RKO (cell line): ENCODE results near the gene PHF12.

Experiments
- DNase-seq: peaks from one replicate; pipeline ENCODE4 v3.0.0-alpha.2; 2016; ENCODE audit warnings: low spot score

PHF12 gene

GRCh38 chr17:28951428-28951990, at the start of gene PHF12:
PHF12 (minus strand) TSS chr17:28951518; CDS start chr17:28950960, 558 bp downstream.
- peak; percentile 100 for DNase-seq

- DNase-seq: no peak
Measured at GRCh38 chr17:29000973-29001372, 49.7 kb upstream of the PHF12 start.

- DNase-seq: no peak
Measured at GRCh38 chr17:28999206-28999605, 47.9 kb upstream of the PHF12 start.

GRCh38 chr17:28997806-28998205, 46.5 kb upstream of the PHF12 start:
- DNase-seq: no peak

- DNase-seq: no peak
Measured at GRCh38 chr17:28996554-28997096, 45.3 kb upstream of the PHF12 start.

- DNase-seq: no peak
Measured at GRCh38 chr17:28993645-28994426, 42.5 kb upstream of the PHF12 start.

- no peak for DNase-seq
Measured at GRCh38 chr17:28992625-28993600, 41.6 kb upstream of the PHF12 start.

GRCh38 chr17:28992185-28992584, 40.9 kb upstream of the PHF12 start:
- DNase-seq: no peak

GRCh38 chr17:28991779-28992178, 40.5 kb upstream of the PHF12 start:
- no peak for DNase-seq

GRCh38 chr17:28989028-28989427, 37.7 kb upstream of the PHF12 start:
- no peak for DNase-seq

- DNase-seq: no peak
Measured at GRCh38 chr17:28988475-28988874, 37.2 kb upstream of the PHF12 start.

GRCh38 chr17:28986714-28987655, 35.7 kb upstream of the PHF12 start:
- no peak for DNase-seq

- DNase-seq: no peak
Measured at GRCh38 chr17:28985950-28986713, 34.8 kb upstream of the PHF12 start.

GRCh38 chr17:28983286-28984230, 32.2 kb upstream of the PHF12 start:
- DNase-seq: no peak

GRCh38 chr17:28982131-28982793, 30.9 kb upstream of the PHF12 start:
- no peak for DNase-seq

GRCh38 chr17:28978356-28978964, 27.1 kb upstream of the PHF12 start:
- no peak for DNase-seq

- DNase-seq: no peak
Measured at GRCh38 chr17:28977659-28978355, 26.5 kb upstream of the PHF12 start.

GRCh38 chr17:28975646-28976045, 24.3 kb upstream of the PHF12 start:
- no peak for DNase-seq
